ENCODE results near the gene TTC13.

TTC13 gene

DNA sequence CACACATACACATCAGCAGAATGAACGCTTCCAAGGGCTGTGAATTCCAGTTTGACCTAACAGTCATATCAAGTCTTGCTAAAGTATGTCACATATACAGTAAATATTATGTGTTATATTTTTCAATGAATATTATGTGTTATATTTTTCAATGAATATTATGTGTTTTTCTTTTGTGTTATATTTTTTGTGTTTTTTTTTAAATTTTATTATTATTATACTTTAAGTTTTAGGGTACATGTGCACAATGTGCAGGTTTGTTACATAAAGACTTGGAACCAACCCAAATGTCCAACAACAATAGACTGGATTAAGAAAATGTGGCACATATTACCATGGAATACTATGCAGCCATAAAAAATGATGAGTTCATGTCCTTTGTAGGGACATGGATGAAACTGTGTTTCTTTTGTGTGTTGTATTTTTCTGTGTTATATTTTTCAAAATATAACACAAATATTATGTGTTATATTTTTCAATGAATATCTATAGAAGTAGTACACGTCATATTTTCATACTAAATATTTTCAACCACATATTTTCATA is 35.5 kb downstream of the TTC13 start:
- no peak for DNase-seq (ENCODE audit: low read depth)

DNA sequence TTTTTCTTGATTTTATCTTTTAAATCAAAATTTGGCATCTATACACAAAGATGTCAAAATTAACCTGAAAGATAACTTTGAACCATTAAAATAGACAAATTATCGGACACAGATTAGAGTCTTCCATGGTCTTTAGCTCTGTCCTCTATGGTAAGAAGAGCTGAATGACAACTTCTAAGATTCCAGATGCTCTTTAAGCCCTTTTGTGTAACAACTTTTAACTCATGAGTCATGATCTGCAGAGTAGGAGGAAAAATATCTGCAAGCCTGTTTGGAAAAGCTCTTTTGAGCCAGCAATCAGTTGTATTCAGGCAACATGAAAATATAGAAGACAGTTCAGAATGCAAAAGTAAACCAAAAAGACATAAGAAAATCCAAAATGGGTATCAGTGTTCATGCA is 37.8 kb downstream of the TTC13 start:
- DNase-seq (ENCODE audit: low read depth): no peak

DNA sequence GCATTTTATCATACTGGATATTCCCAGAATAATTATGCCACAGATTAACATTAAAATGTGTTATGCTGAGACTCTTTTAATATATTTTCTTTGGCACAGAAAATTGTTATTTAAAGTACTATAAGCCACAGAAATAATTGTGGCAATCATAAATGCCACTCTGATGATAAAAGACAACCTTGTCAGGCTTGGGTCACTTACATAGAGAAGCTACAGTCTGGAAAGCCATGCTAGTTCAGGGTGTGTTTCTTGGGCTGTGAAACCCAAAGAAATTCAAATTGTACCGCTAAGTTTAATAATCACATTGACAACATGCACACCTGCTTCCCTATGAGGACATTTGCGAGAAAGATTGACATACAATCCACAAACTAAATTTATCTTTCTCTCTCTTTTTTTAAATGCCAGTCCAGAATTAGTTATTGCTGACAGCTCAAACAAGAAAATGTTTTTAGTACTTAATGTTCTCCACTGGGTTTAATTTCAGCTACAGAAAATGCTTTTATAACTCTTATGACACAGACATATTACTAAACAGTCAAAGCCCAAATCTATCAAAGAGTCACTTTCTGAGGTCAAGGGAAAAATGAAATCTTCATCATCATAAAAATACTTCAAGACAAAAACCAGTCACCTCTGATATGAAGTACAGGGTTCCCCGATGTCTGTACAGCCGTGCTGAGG is 38.7 kb downstream of the TTC13 start:
- no peak for DNase-seq (ENCODE audit: low read depth)

DNA sequence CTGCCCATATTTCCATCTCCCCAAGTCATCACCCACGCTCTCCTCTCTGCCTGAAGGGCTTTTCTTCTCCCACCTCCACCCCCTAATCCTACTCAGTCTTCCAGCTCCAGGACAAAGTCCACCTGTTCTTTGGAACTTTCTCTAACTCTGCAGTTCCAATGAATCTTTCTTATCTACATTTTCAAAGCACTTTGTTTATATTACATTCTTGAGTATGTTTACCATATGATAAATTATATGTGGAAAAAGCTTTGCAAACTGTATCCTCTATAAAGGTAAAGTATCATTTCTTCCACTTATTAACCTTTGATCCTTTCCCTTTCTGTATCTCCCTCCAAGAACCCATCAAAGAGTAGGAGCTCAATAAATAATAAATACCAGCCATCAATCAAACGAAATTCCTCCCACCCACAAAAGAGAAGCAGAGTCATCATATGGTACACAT is 39.7 kb downstream of the TTC13 start:
- DNase-seq (ENCODE audit: low read depth): no peak

DNA sequence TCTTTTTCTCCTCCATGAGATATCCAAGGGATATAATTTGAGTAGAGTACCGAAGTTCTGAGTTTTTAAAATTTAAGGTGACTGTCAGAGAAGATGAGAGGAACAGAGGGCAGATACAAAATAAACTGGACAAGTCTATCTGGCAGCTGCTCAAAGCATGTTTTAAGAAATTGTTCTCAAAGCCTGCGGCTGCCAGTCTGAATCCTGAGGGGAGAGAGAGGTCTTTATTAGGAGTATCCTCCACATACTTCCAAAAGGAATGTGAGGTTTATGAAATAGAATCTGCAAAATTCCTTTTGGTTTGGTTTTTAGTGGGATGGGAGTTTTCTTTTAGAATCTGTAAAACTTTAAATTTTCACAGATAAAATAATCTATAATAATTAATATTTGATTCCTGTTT is 41.3 kb downstream of the TTC13 start:
- no peak for DNase-seq (ENCODE audit: low read depth)

DNA sequence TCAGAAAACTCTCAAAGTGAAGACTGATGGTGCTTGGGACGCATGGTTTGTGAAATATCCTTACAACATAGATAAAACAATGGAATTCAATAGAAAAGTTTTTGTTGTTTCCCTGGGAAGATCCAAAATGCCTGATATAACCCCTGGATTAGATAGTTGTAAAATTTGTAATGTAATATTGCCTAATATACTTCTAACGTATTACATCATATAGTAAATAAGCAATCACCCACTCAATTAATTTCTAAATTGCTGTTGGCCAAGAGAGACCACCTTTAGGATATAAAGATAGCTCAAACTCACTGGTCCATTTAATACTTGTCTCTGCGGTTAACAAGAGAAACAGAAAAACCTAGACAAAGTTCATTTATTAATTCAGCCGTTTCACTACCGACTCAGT is 42.2 kb downstream of the TTC13 start:
- DNase-seq (ENCODE audit: low read depth): no peak

DNA sequence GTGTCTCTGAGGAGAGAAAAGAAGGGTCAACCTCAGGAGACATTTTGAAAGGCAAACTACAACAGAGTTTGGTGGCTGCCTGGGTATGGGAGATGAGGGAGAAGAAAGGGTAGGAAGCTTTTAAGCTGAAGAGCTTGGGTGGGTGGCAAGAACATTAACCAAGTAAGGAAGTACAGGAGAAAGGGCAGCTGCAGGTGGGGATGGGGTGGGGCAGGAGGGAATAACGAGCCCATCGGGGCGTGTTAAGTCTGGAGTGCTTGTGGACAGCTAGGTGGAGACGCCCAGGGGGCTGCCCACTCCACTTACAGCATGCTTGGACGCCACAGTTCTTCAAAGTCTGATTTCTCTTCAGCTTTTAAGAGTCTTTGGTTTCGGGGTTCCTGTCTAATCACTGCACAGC is 42.8 kb downstream of the TTC13 start:
- DNase-seq (ENCODE audit: low read depth): no peak

DNA sequence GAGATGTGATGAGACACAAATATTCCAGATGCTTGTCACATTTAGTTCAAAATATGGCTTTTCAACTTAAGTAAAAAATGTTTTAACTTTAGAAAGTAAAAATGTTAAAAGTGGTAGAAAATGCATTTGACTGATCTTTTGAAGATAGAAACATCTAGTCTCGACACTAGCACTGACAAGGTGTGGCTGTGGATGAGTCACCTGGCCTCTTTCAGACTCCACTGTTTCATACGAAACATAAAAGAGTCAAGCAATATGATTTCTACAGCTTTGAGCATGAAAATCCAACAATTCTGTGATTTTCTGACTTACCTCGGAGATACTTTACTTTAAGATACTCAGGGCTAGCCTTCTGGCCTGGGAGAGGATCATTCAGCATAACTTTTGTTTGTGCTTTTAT is 47.7 kb downstream of the TTC13 start:
- no peak for DNase-seq (ENCODE audit: low read depth)

DNA sequence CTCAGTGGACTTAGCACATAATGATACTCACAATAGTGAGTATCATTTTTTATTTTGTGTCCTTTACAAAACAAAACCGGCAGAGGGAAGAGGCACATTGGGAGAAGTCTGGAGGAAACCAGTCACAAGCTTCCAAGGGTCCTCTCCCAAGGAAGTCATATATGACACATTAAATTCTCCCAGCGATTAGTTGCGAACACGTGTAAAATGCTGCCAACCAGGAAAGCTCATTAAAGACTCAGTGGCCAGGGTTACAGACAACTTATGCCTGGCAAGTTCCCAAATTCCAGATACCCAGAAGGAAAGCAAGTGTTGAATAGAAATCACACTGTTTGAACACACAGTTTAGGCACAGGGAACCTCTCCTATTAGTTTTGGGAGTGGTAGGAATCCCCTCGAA is 52.5 kb downstream of the TTC13 start:
- no peak for DNase-seq (ENCODE audit: low read depth)

DNA sequence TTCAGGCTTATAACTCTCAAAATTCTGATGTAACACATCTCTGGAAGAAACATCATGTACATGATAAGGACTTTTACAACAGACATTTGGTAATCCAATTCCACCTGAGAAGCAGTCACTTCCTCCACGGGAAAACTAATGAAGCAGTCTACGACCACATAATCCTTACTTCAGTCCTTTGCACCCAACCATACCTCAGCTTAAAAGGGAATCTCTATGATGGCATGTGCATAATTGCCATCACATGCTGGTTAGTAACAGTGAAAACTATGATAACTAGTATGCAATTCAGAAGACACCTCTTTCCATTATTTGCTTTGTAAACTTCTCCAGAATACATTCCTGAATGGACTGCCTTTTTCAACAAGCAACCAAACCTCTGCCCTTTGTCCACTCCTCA is 53.1 kb downstream of the TTC13 start:
- no peak for DNase-seq (ENCODE audit: low read depth)

DNA sequence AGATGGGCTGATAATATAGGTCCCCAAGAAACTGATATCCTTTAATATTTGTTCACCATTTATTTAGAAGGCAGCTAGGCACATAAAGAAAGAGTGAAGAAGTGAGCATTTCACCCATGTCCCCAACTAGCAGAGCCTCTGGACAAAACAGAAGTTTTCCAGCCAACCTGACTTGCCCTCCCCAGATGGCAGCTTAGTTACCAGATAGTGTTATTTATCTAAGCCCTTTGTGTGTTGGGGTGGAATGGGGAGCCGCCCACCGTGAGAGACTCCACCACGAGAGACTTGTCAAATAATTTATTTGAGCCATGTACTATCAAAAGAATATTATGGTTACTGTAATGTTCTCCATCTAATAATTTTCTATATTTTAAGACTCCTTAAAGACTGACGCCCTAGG is 55.5 kb downstream of the TTC13 start:
- DNase-seq (ENCODE audit: low read depth): no peak

DNA sequence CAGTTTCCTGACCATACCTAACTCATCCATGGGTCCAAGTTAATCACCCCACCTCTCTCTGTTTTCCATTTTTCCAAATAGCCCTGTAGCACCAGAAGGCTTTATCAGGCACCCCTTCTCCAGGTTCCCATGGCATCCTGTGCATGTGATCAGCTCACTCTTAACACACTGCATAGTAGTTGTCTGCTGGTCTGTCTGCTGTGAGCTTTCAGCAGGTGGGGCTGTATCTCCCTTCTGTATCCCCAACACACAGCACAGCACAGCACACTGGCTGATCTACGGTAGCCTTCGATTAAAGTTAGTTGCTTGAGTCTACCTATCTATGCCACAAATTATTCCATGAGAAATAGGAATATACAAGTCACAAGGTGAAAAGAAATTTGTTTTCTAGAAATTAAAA is 56.0 kb downstream of the TTC13 start:
- DNase-seq (ENCODE audit: low read depth): no peak

DNA sequence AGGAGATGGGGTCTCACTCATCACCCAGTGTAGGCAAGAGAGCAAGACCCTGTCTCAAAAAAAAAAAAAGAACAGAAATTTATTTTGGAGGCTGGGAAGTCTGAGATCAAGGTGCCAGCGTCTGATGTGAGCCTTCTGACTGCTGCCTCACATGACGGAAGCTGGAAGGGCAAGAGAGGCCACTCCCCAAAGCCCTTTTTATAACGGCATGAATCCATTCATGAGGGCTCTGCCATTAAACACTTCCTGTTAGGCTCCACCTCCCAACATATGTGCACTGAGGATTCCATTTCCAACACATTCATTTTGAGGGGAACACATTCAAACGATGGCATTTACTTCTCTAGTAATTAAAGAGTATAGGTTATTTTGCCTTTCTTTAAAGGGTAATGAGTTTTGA is 59.5 kb downstream of the TTC13 start:
- no peak for DNase-seq (ENCODE audit: low read depth)

DNA sequence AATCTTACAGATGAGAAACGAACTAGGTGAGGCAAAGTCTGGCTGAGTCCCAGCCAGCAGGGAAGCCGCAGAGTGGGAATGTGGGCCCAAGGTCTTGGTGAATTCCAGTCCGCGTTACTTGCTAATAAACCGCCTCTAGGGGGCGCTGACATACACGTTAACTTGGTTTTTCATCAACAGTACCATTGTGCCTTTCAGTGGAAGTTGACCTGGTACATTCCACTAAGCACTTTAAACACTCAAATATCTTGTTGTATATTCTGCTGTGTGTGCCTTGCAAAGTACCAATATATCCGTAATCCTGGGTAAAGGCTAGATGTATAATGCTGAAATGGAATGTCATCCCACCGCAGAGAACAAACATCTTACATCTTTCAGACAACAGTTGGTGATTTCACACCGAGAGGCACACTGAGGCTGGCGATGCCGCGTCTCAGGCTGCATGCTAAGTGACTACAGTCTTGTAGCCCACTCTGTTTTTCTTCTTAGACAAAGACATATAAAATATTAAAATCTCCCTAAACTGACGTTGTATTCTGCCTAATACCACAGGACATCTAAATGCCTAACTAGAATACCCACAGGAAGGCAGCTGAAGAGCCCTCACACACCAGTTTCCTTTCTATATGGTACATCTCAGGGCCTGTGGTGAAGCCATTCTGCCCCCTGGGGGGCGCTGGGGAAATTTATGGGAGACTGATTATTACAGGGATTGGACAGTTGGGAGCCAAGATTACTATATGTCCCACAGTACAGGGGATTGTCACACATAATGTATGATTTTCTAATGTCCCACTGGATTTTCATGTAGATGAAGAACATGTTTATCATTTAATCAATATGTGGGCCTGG is 61.2 kb downstream of the TTC13 start:
- peak; percentile 40 for DNase-seq (ENCODE audit: low read depth)

DNA sequence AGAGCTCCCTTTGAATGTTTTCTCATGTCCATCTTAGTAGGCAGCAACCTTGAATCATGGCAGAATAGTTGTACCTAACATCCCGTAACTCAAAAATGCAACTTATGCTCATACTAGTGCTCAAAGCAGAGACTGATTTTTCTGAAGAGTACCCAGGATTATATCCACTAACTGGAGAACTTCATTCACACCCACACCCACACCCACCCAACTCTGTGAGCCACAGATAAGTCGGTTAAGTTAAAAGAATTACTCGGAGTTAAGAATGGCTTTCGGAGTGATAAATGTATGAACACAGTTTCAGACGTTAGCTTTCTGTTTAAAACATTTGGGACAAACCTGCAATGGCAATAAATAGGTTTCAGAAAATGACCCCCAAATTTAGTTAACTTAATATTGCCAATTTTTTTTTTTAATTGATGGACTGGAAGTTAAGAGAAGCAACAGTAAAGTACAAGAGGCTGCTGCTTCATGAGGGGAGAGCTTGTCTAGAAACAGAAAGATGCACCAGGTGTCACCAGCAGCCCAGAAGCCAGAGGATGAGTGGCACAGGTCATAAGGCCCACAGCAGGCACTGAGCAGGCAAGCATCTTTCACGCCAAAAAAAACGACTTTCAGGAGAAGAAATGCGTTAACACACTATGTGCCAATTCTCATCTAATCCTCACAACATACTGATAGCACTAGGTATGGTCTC is 61.9 kb downstream of the TTC13 start:
- DNase-seq (ENCODE audit: low read depth): no peak

DNA sequence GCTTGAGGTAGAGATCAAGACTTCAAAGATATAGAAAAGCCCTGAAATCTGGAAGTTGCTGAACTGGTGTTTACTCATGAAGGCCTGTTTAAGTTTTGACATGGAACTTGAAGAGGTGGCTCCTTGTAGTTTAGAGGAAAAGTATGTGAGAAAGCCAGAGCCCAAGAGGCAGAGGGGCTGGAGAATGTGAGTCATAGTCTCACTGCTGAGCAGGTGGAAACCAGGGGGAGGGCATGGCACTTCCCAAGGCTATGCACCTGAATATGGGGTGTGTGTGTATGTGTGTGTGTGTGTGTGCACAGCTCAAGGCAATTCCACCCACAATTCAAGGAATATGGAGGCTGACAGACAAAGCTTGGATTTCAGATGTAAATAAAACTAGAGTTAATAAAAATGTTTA is 63.6 kb downstream of the TTC13 start:
- no peak for DNase-seq (ENCODE audit: low read depth)

DNA sequence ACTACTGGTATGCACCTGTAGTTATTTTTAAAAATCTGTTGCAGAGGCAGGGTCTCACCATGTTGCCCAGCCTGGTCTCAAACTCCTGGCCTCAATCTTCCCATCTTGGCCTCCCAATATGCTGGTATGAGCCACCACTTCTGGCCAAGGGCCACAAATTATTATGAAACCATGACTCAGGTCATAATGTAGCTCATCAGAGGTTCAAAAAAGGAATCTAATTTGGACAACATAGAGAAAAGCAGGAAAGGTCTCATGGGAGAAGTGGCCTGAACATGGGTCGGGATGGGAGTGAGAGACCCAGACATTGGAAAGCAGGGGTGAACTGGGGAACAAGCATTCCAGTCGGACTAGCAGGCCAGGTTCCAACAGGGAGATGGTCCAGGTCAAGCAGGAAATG is 65.2 kb downstream of the TTC13 start:
- no peak for DNase-seq (ENCODE audit: low read depth)

DNA sequence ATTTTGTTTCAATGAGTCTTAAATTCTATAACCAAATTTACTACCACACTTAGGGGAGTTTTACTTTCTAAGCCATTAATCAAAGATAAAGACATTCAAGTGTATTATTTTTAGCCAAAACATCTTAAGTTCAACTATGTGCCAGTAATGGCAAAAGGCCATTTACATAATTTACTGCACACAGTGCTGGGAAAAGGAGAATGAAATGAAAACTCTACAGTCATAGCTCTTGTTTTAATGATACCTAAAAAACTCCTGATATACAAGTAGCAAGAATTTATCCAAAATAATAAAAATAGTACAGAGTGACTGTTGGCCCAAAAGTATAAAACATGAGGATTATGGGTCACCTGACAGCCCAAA is 67.9 kb downstream of the TTC13 start:
- no peak for DNase-seq (ENCODE audit: low read depth)

DNA sequence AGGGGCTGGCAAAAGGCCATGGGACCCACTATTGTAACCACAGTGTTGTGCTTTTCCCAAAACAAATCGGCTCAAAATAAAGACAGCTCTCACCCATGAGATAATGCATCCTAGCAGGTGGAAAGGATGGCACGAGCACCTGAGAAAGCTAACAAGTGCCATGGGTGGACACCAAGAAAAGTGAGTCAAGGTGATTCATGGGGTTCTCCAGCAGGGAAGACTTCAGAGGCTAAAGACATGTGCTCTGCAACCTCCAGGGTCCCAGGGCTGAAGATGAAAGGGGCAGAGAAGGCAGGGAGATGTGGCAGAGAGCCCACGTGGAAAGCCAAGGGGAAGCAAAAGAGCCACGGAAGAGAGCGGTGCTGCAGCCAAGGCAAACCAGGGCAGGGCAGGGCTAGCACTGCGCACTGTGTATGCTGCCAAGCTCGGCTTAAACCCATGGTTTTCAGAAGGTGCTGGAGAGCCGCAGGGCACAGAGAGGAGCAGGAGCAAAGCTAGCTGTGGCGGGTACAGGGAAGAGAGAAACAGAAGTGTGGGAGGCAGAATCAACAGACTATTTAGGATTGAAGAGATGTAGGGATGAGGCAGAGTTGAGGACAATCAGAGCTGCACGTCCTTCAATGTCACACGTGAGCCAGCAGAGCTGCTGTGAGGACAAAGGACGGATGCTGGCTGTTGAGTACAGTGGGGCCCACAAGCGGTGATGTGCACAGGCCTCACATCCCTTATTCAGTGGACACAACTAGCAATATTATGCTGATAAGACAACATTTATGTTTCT is 68.5 kb downstream of the TTC13 start:
- DNase-seq (ENCODE audit: low read depth): no peak

DNA sequence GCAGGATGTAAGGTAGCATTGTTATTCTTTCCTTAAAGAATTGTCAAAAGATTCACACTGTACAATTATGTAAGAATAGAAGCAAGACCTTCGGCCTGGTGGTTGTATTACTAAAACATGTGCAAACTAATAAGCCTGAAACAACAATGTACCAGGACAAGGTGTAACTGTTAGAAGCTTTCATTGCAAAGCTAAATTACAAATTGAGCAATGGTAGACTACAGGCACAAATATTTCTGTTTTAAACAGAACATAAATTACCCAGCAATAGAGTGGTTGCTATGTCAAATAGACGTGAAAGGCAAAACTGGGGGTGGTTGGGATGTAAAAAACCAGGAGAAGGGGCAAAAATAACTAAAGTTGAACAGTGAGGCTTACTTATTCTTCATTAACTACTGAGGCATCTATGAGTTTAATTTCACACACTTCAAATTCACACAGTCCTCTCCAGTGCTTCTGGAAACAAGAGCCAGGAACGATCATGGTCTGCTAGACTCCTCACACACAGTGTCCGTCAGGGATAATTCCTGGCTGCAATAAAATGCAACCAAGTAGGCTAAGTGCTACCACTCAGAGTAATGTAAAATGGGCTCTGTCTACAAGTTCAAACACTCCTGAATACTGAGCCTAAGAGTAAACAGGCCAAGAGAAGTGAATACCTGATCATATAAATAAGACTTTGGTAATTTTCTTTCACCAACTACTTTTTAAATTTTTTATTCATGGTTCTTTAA is 71.0 kb downstream of the TTC13 start:
- no peak for DNase-seq (ENCODE audit: low read depth)

DNA sequence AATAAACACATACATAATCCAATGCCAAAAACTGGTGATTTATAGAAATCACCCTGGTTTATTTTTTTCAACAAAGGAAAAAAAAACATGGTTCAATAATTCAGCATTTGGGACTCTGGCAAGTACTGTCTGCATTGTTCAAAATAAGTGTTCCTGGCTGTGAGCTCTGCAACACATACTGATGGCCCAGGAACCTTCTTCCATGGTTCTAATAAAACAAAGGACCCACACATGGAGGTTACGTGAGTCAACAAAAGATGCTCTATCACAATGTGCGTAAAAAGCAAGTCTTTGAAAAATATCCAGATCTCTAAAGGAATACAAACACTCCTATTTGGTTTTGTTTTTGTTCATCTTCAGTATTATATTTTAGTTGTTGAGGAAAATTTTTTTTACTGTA is 72.4 kb downstream of the TTC13 start:
- DNase-seq (ENCODE audit: low read depth): no peak
